GM18520 (cell line): ENCODE results near the gene MSI2.

Source experiments
- ATAC-seq: cut with Tn5 transposase; IDR thresholded peaks from one replicate; pipeline ENCODE4 v1.9.1; 2021; ENCODE audit not compliant: unreplicated experiment

MSI2 gene

GRCh38 chr17:57448759-57449283 is 192.5 kb downstream of the MSI2 start:
- no peak for ATAC-seq

GRCh38 chr17:57451191-57451590 is 194.9 kb downstream of the MSI2 start:
- no peak for ATAC-seq

GRCh38 chr17:57451643-57452042 is 195.3 kb downstream of the MSI2 start:
- ATAC-seq: no peak

GRCh38 chr17:57453841-57454425 is 197.6 kb downstream of the MSI2 start:
- ATAC-seq: no peak

- ATAC-seq: no peak
Measured at GRCh38 chr17:57454729-57455062, 198.4 kb downstream of the MSI2 start.

- ATAC-seq: peak; percentile 71
Measured at GRCh38 chr17:57455063-57455914, 199.0 kb downstream of the MSI2 start.

GRCh38 chr17:57456622-57457021 is 200.3 kb downstream of the MSI2 start:
- ATAC-seq: no peak

GRCh38 chr17:57457188-57457587 is 200.9 kb downstream of the MSI2 start:
- no peak for ATAC-seq

- no peak for ATAC-seq
Measured at GRCh38 chr17:57458718-57459285, 202.5 kb downstream of the MSI2 start.

GRCh38 chr17:57459286-57459915 is 203.1 kb downstream of the MSI2 start:
- no peak for ATAC-seq

- peak; percentile 28 for ATAC-seq
Measured at GRCh38 chr17:57461082-57461481, 204.8 kb downstream of the MSI2 start.

GRCh38 chr17:57462007-57462579 is 205.8 kb downstream of the MSI2 start:
- ATAC-seq: no peak

- ATAC-seq: peak; percentile 69
Measured at GRCh38 chr17:57463103-57463885, 207.0 kb downstream of the MSI2 start.

GRCh38 chr17:57464191-57464864 is 208.0 kb downstream of the MSI2 start:
- ATAC-seq: no peak

GRCh38 chr17:57465610-57466009 is 209.3 kb downstream of the MSI2 start:
- ATAC-seq: no peak

GRCh38 chr17:57466017-57466471 is 209.7 kb downstream of the MSI2 start:
- no peak for ATAC-seq

- ATAC-seq: no peak
Measured at GRCh38 chr17:57466521-57466920, 210.2 kb downstream of the MSI2 start.

GRCh38 chr17:57467226-57467625 is 210.9 kb downstream of the MSI2 start:
- no peak for ATAC-seq

GRCh38 chr17:57467801-57468200 is 211.5 kb downstream of the MSI2 start:
- no peak for ATAC-seq
